GM23338 (cell line): Measurements from ENCODE around the gene THRB. TPM values are rescaled to one million over a fixed set of nuclear protein-coding genes. Genes with fewer than 3 reads are reported as not detected.

Source experiments
- ATAC-seq: fragments of 200-7000 bp; cut with Tn5 transposase; 3 replicates; pipeline ENCODE4 v1.9.1; 2020
- DNase-seq: peaks from one replicate; pipeline ENCODE4 v3.0.0-alpha.2; 2015; ENCODE audit warnings: low spot score
- H2AFZ ChIP-seq: fragments of 200-600 bp; sonication (generic); 2 replicates; pipeline ENCODE4 v1.8.0; 2016; ENCODE audit warnings: antibody characterized with exemption, mild to moderate bottlenecking, moderate library complexity
- H3F3A ChIP-seq: fragments of 200-600 bp; sonication (generic); replicated peaks from 2 replicates; pipeline ENCODE4 v1.8.0; 2017; ENCODE audit warnings: antibody characterized with exemption, mixed run types, low read depth
- H3K27ac ChIP-seq: fragments of 200-600 bp; sonication (generic); 2 replicates; pipeline ENCODE4 v1.6.1; 2016; ENCODE audit warnings: low read depth
- H3K27me3 ChIP-seq: fragments of 200-600 bp; sonication (generic); 2 replicates; pipeline ENCODE4 v1.8.0; 2016; ENCODE audit warnings: mild to moderate bottlenecking, mixed run types, moderate library complexity; ENCODE audit not compliant: insufficient read depth
- H3K36me3 ChIP-seq: fragments of 200-600 bp; sonication (generic); 2 replicates; pipeline ENCODE4 v1.8.0; 2016; ENCODE audit warnings: mild to moderate bottlenecking; ENCODE audit not compliant: insufficient read depth
- H3K4me1 ChIP-seq: fragments of 200-600 bp; sonication (generic); 2 replicates; pipeline ENCODE4 v1.8.0; 2016; ENCODE audit warnings: mild to moderate bottlenecking, moderate library complexity; ENCODE audit not compliant: insufficient read depth
- H3K4me2 ChIP-seq: fragments of 200-600 bp; sonication (generic); 2 replicates; pipeline ENCODE4 v1.7.1; 2017; ENCODE audit warnings: mixed run types
- H3K4me3 ChIP-seq: fragments of 200-600 bp; sonication (generic); 2 replicates; pipeline ENCODE4 v1.6.1; 2016; ENCODE audit warnings: mixed run types
- H3K79me2 ChIP-seq: fragments of 200-600 bp; sonication (generic); replicated peaks from 2 replicates; pipeline ENCODE4 v1.8.0; 2017; ENCODE audit warnings: mild to moderate bottlenecking; ENCODE audit not compliant: insufficient read depth
- H3K9me2 ChIP-seq: fragments of 200-600 bp; sonication (generic); 2 replicates; pipeline ENCODE4 v1.8.0; 2017; ENCODE audit not compliant: insufficient read depth
- H4K20me1 ChIP-seq: fragments of 200-600 bp; sonication (generic); replicated peaks from 2 replicates; pipeline ENCODE4 v1.8.0; 2017; ENCODE audit warnings: mild to moderate bottlenecking; ENCODE audit not compliant: insufficient read depth
- H3K27ac Mint-ChIP-seq: 2 replicates; pipeline ENCODE4 v1.8.0; 2020; ENCODE audit warnings: inconsistent platforms, mild to moderate bottlenecking, moderate library complexity, mixed read lengths
- H3K27me3 Mint-ChIP-seq: 3 replicates; pipeline ENCODE4 v1.8.0; 2022; ENCODE audit warnings: low read depth, mild to moderate bottlenecking, moderate library complexity, mixed read lengths, inconsistent platforms; ENCODE audit not compliant: insufficient read depth, poor library complexity
- H3K36me3 Mint-ChIP-seq: 3 replicates; pipeline ENCODE4 v1.8.0; 2021; ENCODE audit warnings: low read depth, mild to moderate bottlenecking, inconsistent platforms, moderate library complexity, mixed read lengths
- H3K4me1 Mint-ChIP-seq: 3 replicates; pipeline ENCODE4 v1.8.0; 2020; ENCODE audit warnings: mild to moderate bottlenecking, inconsistent platforms, mixed read lengths
- H3K4me3 Mint-ChIP-seq: 3 replicates; pipeline ENCODE4 v1.8.0; 2021; ENCODE audit warnings: moderate library complexity, mild to moderate bottlenecking, inconsistent platforms, mixed read lengths
- H3K9me3 Mint-ChIP-seq: 3 replicates; pipeline ENCODE4 v1.8.0; 2020; ENCODE audit warnings: moderate library complexity, mild to moderate bottlenecking, inconsistent platforms, mixed read lengths
- CREB1 ChIP-seq: fragments of 250-450 bp; sonication (Bioruptor Pico); IDR thresholded peaks from 2 replicates; pipeline ENCODE4 v1.5.0; 2020; ENCODE audit warnings: low read depth, mild to moderate bottlenecking, moderate library complexity
- CTCF ChIP-seq, 2 experiments: fragments of 200-600 bp in 1 of 2; sonication (generic) in 1 of 2; conservative IDR thresholded peaks; 2 replicates each; pipeline versions ENCODE4 v1.5.1 to v1.6.1; 2016 to 2017; ENCODE audit warnings: antibody characterized with exemption in 2 of 2, low read depth in 2 of 2, mild to moderate bottlenecking in 2 of 2, moderate library complexity in 1 of 2
- EZH2 ChIP-seq: fragments of 200-600 bp; sonication (generic); IDR thresholded peaks from one replicate; pipeline ENCODE4 v1.8.0; 2017; ENCODE audit warnings: antibody characterized with exemption, mild to moderate bottlenecking, low read depth; ENCODE audit not compliant: unreplicated experiment
- EZH2phosphoT487 ChIP-seq: fragments of 200-600 bp; sonication (generic); IDR thresholded peaks from one replicate; pipeline ENCODE4 v1.8.1; 2018; ENCODE audit warnings: antibody characterized with exemption; ENCODE audit not compliant: unreplicated experiment
- JUNB ChIP-seq: IDR thresholded peaks from one replicate; pipeline ENCODE4 v1.6.1; 2016; ENCODE audit warnings: antibody characterized with exemption; ENCODE audit not compliant: unreplicated experiment
- POLR2AphosphoS5 ChIP-seq: IDR thresholded peaks from 2 replicates; pipeline ENCODE4 v1.6.1; 2016; ENCODE audit warnings: antibody characterized with exemption, low read depth
- STAT1 ChIP-seq: IDR thresholded peaks from one replicate; pipeline ENCODE4 v1.6.1; 2016; ENCODE audit warnings: antibody characterized with exemption; ENCODE audit not compliant: unreplicated experiment
- ZNF114 ChIP-seq: fragments of 250-450 bp; sonication (Bioruptor Pico); IDR thresholded peaks from 2 replicates; pipeline ENCODE4 v1.5.0; 2020; ENCODE audit warnings: mild to moderate bottlenecking, moderate library complexity
- ZNF331 ChIP-seq: fragments of 250-450 bp; sonication (Bioruptor Pico); IDR thresholded peaks from 2 replicates; pipeline ENCODE4 v1.5.0; 2020; ENCODE audit warnings: low read depth, mild to moderate bottlenecking, moderate library complexity
- polyA plus RNA-seq: library from polyadenylated mRNA; unstranded; fragments of >200 nt; fragmentation: Nextera tagmentation; extraction: Ambion mirVana; gene quantifications from 2 replicates; pipeline ENCODE4 v1.2.1, GENCODE V29; 2016
- total RNA-seq: library from RNA; depleted of rRNA; stranded (reverse); fragments of >200 nt; shearing (Covaris generic); gene quantifications from 2 replicates; pipeline ENCODE4 v1.2.3, GENCODE V29; 2014
- TF ChIP-seq, protein P1 (sequence below): fragments of 250-450 bp; sonication (Bioruptor Pico); IDR thresholded peaks from 2 replicates; pipeline ENCODE4 v1.5.0; 2020; ENCODE audit warnings: mild to moderate bottlenecking, moderate library complexity
- TF ChIP-seq, protein P2 (sequence below): IDR thresholded peaks from 2 replicates; pipeline ENCODE4 v1.6.1; 2016; ENCODE audit warnings: antibody characterized with exemption

Gene THRB
- total and polyA plus RNA-seq, 2 experiments from 2014 or later = 1.7 to 3.2 TPM

DNA sequence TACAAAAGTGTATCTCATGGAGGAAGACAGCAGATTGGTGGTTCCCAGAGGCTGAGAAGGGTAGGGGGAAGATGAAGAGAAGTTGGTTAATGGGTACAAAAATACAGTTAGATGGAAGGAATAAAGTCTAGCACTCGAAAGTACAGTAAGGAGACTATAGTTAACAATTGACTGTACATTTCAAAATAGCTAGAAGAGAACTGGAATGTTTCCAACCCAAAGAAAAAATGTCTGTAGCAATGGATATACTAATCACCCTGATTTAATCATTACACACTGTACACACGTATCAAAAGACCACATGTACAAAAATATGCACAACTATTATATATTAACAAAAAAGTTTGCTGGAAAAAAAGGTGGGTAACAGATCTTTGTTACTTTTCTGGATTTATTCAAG, 57.3 kb downstream of the THRB start (continued):
- TF ChIP-seq JUNB (no peak), CTCF (conservative IDR thresholded peaks at IDR 0.05; ENCODE audit: low read depth in 2 of 2) (no peak), ZNF114 (CRISPR knock-in tag) (no peak), EZH2phosphoT487 (no peak), STAT1 (no peak)

- Histone ChIP-seq H3K4me3 (no peak overlapping the region), H3K27me3 (no peaks in the 10 kb centered on the region), H3F3A (no peaks in the 10 kb centered on the region), H3K4me1 (no peaks in the 10 kb centered on the region), H3K27ac (no peak overlapping the region), H3K4me2 (no peak overlapping the region), H4K20me1 (no peaks in the 10 kb centered on the region), H2AFZ (no peak overlapping the region), H3K79me2 (no peaks in the 10 kb centered on the region), H3K9me2 (no peaks in the 10 kb centered on the region), H3K36me3 (no peaks in the 10 kb centered on the region)
- TF ChIP-seq, protein P1, sequence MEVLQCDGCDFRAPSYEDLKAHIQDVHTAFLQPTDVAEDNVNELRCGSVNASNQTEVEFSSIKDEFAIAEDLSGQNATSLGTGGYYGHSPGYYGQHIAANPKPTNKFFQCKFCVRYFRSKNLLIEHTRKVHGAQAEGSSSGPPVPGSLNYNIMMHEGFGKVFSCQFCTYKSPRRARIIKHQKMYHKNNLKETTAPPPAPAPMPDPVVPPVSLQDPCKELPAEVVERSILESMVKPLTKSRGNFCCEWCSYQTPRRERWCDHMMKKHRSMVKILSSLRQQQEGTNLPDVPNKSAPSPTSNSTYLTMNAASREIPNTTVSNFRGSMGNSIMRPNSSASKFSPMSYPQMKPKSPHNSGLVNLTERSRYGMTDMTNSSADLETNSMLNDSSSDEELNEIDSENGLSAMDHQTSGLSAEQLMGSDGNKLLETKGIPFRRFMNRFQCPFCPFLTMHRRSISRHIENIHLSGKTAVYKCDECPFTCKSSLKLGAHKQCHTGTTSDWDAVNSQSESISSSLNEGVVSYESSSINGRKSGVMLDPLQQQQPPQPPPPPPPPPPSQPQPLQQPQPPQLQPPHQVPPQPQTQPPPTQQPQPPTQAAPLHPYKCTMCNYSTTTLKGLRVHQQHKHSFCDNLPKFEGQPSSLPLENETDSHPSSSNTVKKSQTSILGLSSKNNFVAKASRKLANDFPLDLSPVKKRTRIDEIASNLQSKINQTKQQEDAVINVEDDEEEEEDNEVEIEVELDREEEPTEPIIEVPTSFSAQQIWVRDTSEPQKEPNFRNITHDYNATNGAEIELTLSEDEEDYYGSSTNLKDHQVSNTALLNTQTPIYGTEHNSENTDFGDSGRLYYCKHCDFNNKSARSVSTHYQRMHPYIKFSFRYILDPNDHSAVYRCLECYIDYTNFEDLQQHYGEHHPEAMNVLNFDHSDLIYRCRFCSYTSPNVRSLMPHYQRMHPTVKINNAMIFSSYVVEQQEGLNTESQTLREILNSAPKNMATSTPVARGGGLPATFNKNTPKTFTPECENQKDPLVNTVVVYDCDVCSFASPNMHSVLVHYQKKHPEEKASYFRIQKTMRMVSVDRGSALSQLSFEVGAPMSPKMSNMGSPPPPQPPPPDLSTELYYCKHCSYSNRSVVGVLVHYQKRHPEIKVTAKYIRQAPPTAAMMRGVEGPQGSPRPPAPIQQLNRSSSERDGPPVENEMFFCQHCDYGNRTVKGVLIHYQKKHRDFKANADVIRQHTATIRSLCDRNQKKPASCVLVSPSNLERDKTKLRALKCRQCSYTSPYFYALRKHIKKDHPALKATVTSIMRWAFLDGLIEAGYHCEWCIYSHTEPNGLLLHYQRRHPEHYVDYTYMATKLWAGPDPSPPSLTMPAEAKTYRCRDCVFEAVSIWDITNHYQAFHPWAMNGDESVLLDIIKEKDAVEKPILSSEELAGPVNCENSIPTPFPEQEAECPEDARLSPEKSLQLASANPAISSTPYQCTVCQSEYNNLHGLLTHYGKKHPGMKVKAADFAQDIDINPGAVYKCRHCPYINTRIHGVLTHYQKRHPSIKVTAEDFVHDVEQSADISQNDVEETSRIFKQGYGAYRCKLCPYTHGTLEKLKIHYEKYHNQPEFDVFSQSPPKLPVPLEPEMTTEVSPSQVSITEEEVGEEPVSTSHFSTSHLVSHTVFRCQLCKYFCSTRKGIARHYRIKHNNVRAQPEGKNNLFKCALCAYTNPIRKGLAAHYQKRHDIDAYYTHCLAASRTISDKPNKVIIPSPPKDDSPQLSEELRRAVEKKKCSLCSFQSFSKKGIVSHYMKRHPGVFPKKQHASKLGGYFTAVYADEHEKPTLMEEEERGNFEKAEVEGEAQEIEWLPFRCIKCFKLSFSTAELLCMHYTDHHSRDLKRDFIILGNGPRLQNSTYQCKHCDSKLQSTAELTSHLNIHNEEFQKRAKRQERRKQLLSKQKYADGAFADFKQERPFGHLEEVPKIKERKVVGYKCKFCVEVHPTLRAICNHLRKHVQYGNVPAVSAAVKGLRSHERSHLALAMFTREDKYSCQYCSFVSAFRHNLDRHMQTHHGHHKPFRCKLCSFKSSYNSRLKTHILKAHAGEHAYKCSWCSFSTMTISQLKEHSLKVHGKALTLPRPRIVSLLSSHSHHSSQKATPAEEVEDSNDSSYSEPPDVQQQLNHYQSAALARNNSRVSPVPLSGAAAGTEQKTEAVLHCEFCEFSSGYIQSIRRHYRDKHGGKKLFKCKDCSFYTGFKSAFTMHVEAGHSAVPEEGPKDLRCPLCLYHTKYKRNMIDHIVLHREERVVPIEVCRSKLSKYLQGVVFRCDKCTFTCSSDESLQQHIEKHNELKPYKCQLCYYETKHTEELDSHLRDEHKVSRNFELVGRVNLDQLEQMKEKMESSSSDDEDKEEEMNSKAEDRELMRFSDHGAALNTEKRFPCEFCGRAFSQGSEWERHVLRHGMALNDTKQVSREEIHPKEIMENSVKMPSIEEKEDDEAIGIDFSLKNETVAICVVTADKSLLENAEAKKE = no peak
- TF ChIP-seq, protein P2, sequence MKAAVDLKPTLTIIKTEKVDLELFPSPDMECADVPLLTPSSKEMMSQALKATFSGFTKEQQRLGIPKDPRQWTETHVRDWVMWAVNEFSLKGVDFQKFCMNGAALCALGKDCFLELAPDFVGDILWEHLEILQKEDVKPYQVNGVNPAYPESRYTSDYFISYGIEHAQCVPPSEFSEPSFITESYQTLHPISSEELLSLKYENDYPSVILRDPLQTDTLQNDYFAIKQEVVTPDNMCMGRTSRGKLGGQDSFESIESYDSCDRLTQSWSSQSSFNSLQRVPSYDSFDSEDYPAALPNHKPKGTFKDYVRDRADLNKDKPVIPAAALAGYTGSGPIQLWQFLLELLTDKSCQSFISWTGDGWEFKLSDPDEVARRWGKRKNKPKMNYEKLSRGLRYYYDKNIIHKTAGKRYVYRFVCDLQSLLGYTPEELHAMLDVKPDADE = no peak
- no peak for TF ChIP-seq POLR2AphosphoS5
- no peak for TF ChIP-seq JUNB
- TF ChIP-seq ZNF114 (CRISPR knock-in tag) = no peak
- TF ChIP-seq CTCF (conservative IDR thresholded peaks at IDR 0.05; ENCODE audit: low read depth in 2 of 2) = no peak
- TF ChIP-seq ZNF331 = no peak
- no peak for TF ChIP-seq EZH2
- no peak for TF ChIP-seq CREB1 (CRISPR knock-in tag)
- no peak for TF ChIP-seq EZH2phosphoT487
- Mint-ChIP-seq H3K27ac (no peak overlapping the region), H3K27me3 (peaks cover 7% of the 10 kb centered on the region), H3K9me3 (no peaks in the 10 kb centered on the region), H3K36me3 (no peaks in the 10 kb centered on the region), H3K4me1 (peaks cover 7% of the 10 kb centered on the region), H3K4me3 (no peak overlapping the region)
- ATAC-seq = no peak
- DNase-seq = no peak
Observed at GRCh38 chr3:24435584-24435983, 59.1 kb downstream of the THRB start.
